Glutamatergic neuron (in vitro differentiated cells): ENCODE results near the gene ALKBH5. TPM values are rescaled to one million over a fixed set of nuclear protein-coding genes. Genes with fewer than 3 reads are reported as not detected.

ENCODE experiments used
- DNase-seq: peaks from one replicate; pipeline ENCODE4 v3.0.0; 2022
- H3K27ac Mint-ChIP-seq: one replicate; pipeline ENCODE4 v1.8.0; 2020; ENCODE audit warnings: mild to moderate bottlenecking, mixed read lengths, inconsistent platforms; ENCODE audit not compliant: unreplicated experiment
- H3K27me3 Mint-ChIP-seq: one replicate; pipeline ENCODE4 v1.8.0; 2020; ENCODE audit warnings: mild to moderate bottlenecking, moderate library complexity, mixed read lengths, inconsistent platforms; ENCODE audit not compliant: unreplicated experiment
- H3K36me3 Mint-ChIP-seq: one replicate; pipeline ENCODE4 v1.8.0; 2020; ENCODE audit warnings: mild to moderate bottlenecking, mixed read lengths, inconsistent platforms; ENCODE audit not compliant: unreplicated experiment
- H3K4me1 Mint-ChIP-seq: one replicate; pipeline ENCODE4 v1.8.0; 2020; ENCODE audit warnings: mild to moderate bottlenecking, low read depth, mixed read lengths, inconsistent platforms; ENCODE audit not compliant: unreplicated experiment
- H3K4me3 Mint-ChIP-seq: one replicate; pipeline ENCODE4 v1.8.0; 2020; ENCODE audit warnings: mild to moderate bottlenecking, mixed read lengths, inconsistent platforms; ENCODE audit not compliant: unreplicated experiment
- H3K9me3 Mint-ChIP-seq: one replicate; pipeline ENCODE4 v1.8.0; 2020; ENCODE audit warnings: mild to moderate bottlenecking, moderate library complexity, mixed read lengths, inconsistent platforms; ENCODE audit not compliant: unreplicated experiment
- total RNA-seq: library from RNA; stranded (reverse); fragmentation: NEBNext Ultra II Directional; extraction: Animal tissue kit (Norgen Biotek cat#: 25700); gene quantifications from one replicate; pipeline ENCODE4 v1.2.1, GENCODE V29; 2021; ENCODE audit not compliant: unreplicated experiment
- TF ChIP-seq, protein P1 (sequence below): fragments of 200-600 bp; sonication (generic); IDR thresholded peaks from one replicate; pipeline ENCODE4 v1.5.0; 2021; ENCODE audit not compliant: partially characterized antibody, unreplicated experiment

Gene ALKBH5
- total RNA-seq, 1 donor from 2014 or later = 62.7 TPM

DNA sequence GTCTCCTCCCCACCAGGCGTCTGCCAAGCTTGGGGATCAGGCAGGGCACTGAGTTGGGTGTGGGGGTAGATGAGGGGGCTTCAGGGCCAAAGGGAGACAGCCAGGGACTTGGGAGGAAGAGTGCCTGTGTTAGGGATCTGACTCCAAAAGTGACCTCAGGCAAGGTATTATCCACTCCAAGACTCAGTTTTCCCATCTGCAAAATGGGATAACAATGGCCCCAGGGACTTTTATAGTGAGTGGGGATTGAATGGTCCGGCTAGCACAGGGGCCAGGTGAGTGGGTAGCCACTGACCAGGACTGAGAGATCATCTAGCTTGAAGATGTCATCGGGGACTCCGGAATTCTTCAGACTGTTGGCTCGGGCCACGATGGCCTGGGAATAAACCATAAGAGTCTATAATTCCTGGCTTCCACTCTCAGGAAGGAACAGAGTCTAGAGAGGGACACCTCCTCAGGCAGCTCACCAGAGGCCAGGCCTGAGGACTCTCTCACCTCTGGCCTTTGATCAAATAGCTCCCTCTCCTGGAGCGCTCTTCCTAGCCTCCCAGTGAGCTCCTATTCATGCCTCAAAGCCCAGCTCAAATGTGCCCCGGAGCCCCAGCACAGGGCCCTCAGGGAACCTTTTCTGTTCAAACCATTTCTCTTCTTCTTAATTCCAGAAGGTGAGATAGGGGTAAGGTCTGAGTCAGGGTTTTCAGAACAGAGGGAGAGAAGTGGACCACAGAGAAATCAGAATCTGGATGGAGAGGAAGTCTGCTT, 71.4 kb downstream of the ALKBH5 start:
- Mint-ChIP-seq H3K4me3 (no peak overlapping the region), H3K27ac (no peak overlapping the region), H3K27me3 (peaks cover 6% of the 10 kb centered on the region), H3K36me3 (no peaks in the 10 kb centered on the region), H3K9me3 (peaks cover 2% of the 10 kb centered on the region), H3K4me1 (peaks cover 3% of the 10 kb centered on the region)
- DNase-seq = no peak
- TF ChIP-seq, protein P1, sequence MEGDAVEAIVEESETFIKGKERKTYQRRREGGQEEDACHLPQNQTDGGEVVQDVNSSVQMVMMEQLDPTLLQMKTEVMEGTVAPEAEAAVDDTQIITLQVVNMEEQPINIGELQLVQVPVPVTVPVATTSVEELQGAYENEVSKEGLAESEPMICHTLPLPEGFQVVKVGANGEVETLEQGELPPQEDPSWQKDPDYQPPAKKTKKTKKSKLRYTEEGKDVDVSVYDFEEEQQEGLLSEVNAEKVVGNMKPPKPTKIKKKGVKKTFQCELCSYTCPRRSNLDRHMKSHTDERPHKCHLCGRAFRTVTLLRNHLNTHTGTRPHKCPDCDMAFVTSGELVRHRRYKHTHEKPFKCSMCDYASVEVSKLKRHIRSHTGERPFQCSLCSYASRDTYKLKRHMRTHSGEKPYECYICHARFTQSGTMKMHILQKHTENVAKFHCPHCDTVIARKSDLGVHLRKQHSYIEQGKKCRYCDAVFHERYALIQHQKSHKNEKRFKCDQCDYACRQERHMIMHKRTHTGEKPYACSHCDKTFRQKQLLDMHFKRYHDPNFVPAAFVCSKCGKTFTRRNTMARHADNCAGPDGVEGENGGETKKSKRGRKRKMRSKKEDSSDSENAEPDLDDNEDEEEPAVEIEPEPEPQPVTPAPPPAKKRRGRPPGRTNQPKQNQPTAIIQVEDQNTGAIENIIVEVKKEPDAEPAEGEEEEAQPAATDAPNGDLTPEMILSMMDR = no peak

DNA sequence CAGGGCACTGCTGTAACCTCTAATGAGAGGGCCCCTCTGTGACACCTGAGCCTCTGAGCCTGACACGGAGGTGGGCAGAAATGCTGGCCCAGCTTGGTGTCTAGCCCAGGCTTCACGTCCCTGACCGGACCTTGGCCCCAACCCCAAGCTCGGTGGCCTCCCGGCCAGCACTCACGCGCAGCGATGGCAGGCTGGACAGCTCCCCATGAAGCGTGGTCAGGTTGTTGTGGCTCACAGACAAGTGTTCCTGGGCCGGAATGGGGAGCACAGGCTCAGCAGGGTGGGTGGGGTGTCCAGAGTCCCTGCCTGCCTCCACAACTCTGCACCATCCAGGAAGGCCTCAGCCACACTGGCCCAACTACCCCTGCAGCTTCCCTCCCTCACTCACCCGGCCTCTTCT, 72.7 kb downstream of the ALKBH5 start:
- Mint-ChIP-seq H3K9me3 (peaks cover 2% of the 10 kb centered on the region), H3K4me1 (peaks cover 1% of the 10 kb centered on the region), H3K27me3 (peaks cover 3% of the 10 kb centered on the region), H3K36me3 (no peaks in the 10 kb centered on the region), H3K4me3 (no peak overlapping the region), H3K27ac (no peak overlapping the region)
- DNase-seq = no peak
- TF ChIP-seq, protein P1 = no peak

DNA sequence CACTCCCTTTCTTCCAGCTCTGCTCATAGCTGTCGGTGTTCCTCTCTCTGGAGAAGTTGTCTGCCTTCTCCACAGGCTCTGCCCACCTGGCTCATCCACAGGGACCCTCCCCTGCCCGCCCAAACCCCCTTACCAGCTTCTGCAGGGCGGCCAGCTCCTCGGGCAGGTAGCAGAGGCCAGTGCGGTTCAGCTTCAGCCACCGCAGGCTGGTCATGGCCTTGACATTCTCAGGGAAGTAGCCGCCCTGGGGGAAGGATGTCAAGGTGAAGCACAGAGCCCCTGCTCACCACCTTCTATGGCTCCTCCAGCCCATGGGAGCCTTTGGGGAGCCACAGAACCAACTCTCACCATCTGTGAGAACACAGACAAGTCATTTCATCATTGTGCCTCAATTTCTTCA, 73.1 kb downstream of the ALKBH5 start:
- Mint-ChIP-seq H3K4me1 (no peaks in the 10 kb centered on the region), H3K27ac (no peak overlapping the region), H3K36me3 (no peaks in the 10 kb centered on the region), H3K27me3 (peaks cover 3% of the 10 kb centered on the region), H3K9me3 (no peaks in the 10 kb centered on the region), H3K4me3 (peak overlapping the region; percentile 98)
- TF ChIP-seq, protein P1 = no peak
- no peak for DNase-seq

DNA sequence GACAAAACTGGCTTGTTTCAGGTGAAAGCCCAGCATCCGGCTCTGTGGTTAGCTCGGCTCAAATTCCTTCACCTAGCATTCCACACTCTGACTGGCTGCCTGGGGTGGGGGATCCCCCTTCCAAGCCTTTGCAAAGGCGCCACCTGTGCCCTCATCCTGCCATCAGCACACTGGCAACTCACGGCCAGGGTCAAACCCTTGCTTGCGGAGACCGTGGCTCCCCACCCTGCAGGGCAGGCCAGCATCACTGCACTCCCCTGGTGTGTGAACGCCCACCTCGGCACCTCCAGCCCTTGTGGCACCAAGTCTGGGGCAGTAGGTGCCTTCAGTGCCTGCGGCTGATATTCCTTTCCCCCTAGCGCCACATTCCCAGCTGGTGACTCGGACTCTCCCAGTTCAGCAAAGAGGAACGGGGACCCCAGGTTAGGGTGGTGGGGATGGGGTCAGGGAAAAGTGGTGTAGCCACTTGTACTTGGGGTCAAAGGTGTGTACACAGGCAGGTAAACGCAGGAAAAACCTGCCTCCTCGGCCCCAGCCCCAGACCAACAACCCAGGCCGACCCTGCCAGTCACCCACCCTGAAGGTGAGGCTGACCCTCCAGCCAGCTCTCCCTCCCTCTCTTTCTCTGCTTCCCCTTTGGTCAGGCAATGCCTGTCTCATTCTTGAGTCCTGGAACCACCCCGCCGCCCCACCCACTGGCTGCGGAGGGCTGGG, 73.8 kb downstream of the ALKBH5 start:
- peak; percentile 70 for DNase-seq
- H3K36me3 Mint-ChIP-seq = no peaks in the 10 kb centered on the region
- H3K27ac Mint-ChIP-seq = peak overlapping the region; percentile 95
- peak overlapping the region; percentile 98 for H3K4me3 Mint-ChIP-seq
- H3K27me3 Mint-ChIP-seq = peaks cover 3% of the 10 kb centered on the region
- TF ChIP-seq, protein P1 = no peak
- H3K4me1 Mint-ChIP-seq = no peaks in the 10 kb centered on the region
- no peaks in the 10 kb centered on the region for H3K9me3 Mint-ChIP-seq

DNA sequence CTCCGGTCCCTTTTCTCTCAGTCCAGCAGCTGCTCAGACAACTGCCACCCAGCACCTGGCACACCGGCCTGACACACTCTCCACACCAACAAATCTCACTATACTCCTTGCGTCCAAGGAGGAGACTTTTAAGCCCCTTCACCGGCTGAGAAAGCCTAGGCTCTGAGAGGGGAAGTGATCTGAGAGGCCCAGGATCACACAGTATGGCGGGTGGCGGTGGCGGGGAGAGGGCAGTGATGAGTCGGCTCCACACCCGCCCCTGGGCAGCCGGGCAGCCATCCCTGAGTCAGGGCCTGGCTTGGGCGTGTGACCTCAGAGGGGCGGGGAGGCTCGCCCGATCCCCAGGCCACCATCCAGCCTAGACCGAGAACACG, 74.3 kb downstream of the ALKBH5 start:
- H3K9me3 Mint-ChIP-seq = no peaks in the 10 kb centered on the region
- peak overlapping the region; percentile 95 for H3K27ac Mint-ChIP-seq
- H3K27me3 Mint-ChIP-seq = peaks cover 2% of the 10 kb centered on the region
- no peaks in the 10 kb centered on the region for H3K4me1 Mint-ChIP-seq
- no peaks in the 10 kb centered on the region for H3K36me3 Mint-ChIP-seq
- peak overlapping the region; percentile 98 for H3K4me3 Mint-ChIP-seq
- TF ChIP-seq, protein P1 = no peak
- DNase-seq = peak; percentile 78
